Trophoblast cell (in vitro differentiated cells and primary cell): ENCODE data around the gene GLTP.
"Not testable (repeated sequence)": the region's sequence is repeated elsewhere in the genome, so short reads cannot be mapped to it uniquely, and the experiment has no call there.

ENCODE experiments used
- DNase-seq, 2 donors: peaks; one replicate each; pipeline ENCODE4 v3.0.0-alpha.2; 2016
- H2AFZ ChIP-seq: 2 replicates; pipeline ENCODE4 v1.6.1; 2013; ENCODE audit warnings: low read length, moderate library complexity, mild to moderate bottlenecking; ENCODE audit not compliant: insufficient read depth, poor library complexity
- H2AK5ac ChIP-seq: 2 replicates; pipeline ENCODE4 v1.6.1; 2013; ENCODE audit warnings: mild to moderate bottlenecking, low read length
- H2BK120ac ChIP-seq: 2 replicates; pipeline ENCODE4 v1.6.1; 2013; ENCODE audit warnings: low read length, mild to moderate bottlenecking, moderate library complexity; ENCODE audit not compliant: insufficient read depth, poor library complexity
- H2BK12ac ChIP-seq: 2 replicates; pipeline ENCODE4 v1.6.1; 2013; ENCODE audit warnings: mild to moderate bottlenecking, low read length, moderate library complexity
- H2BK5ac ChIP-seq: 2 replicates; pipeline ENCODE4 v1.6.1; 2013; ENCODE audit warnings: low read length, low read depth, moderate library complexity, mild to moderate bottlenecking; ENCODE audit not compliant: poor library complexity
- H3K14ac ChIP-seq: 2 replicates; pipeline ENCODE4 v1.6.1; 2013; ENCODE audit warnings: mild to moderate bottlenecking, low read length
- H3K18ac ChIP-seq: 2 replicates; pipeline ENCODE4 v1.6.1; 2013; ENCODE audit warnings: mild to moderate bottlenecking, low read length
- H3K23ac ChIP-seq: 2 replicates; pipeline ENCODE4 v1.6.1; 2013; ENCODE audit warnings: low read length
- H3K27ac ChIP-seq: 2 replicates; pipeline ENCODE4 v1.5.1; 2013; ENCODE audit warnings: low read depth, mild to moderate bottlenecking, inconsistent platforms, low read length, moderate library complexity
- H3K27me3 ChIP-seq: 2 replicates; pipeline ENCODE4 v1.6.1; 2013; ENCODE audit warnings: inconsistent platforms, mild to moderate bottlenecking, low read length, moderate library complexity; ENCODE audit not compliant: insufficient read depth
- H3K36me3 ChIP-seq, 2 experiments: 1 replicate in 1 of 2; 2 replicates in 1 of 2; pipeline ENCODE4 v1.6.1; 2013; ENCODE audit warnings: low read length in 2 of 2, mild to moderate bottlenecking in 2 of 2, moderate library complexity in 1 of 2; ENCODE audit not compliant: insufficient read depth in 2 of 2, control insufficient read depth in 1 of 2
- H3K4ac ChIP-seq: 2 replicates; pipeline ENCODE4 v1.6.1; 2013; ENCODE audit warnings: low read depth, mild to moderate bottlenecking, low read length, moderate library complexity
- H3K4me1 ChIP-seq, 2 experiments: 1 replicate in 1 of 2; 2 replicates in 1 of 2; pipeline ENCODE4 v1.6.1; 2013; ENCODE audit warnings: low read length in 2 of 2, mild to moderate bottlenecking in 2 of 2, moderate library complexity in 1 of 2; ENCODE audit not compliant: insufficient read depth in 2 of 2, control insufficient read depth in 1 of 2
- H3K4me2 ChIP-seq: 2 replicates; pipeline ENCODE4 v1.6.1; 2013; ENCODE audit warnings: inconsistent platforms, mild to moderate bottlenecking, low read length, moderate library complexity
- H3K4me3 ChIP-seq: 2 replicates; pipeline ENCODE4 v1.5.1; 2013; ENCODE audit warnings: mild to moderate bottlenecking, low read depth, low read length, inconsistent platforms
- H3K79me1 ChIP-seq: one replicate; pipeline ENCODE4 v1.6.1; 2013; ENCODE audit warnings: low read length
- H3K79me2 ChIP-seq: 2 replicates; pipeline ENCODE4 v1.6.1; 2013; ENCODE audit warnings: low read length, mild to moderate bottlenecking; ENCODE audit not compliant: control insufficient read depth, insufficient read depth, poor library complexity
- H3K9ac ChIP-seq: 2 replicates; pipeline ENCODE4 v1.6.1; 2013; ENCODE audit warnings: mild to moderate bottlenecking, low read length
- H3K9me3 ChIP-seq: 2 replicates; pipeline ENCODE4 v1.6.1; 2013; ENCODE audit warnings: low read depth, mild to moderate bottlenecking, control low read depth, inconsistent platforms, low read length; ENCODE audit not compliant: insufficient read depth
- H4K12ac ChIP-seq: 2 replicates; pipeline ENCODE4 v1.6.1; 2013; ENCODE audit warnings: low read depth, mild to moderate bottlenecking, low read length, moderate library complexity
- H4K8ac ChIP-seq: 2 replicates; pipeline ENCODE4 v1.6.1; 2013; ENCODE audit warnings: low read depth, mild to moderate bottlenecking, low read length, moderate library complexity
- H4K91ac ChIP-seq: one replicate; pipeline ENCODE4 v1.6.1; 2013; ENCODE audit warnings: low read depth, mild to moderate bottlenecking, low read length, moderate library complexity
- WGBS: extraction: QIAGEN DNeasy Blood & Tissue Kit; methylation state at CpG from one replicate; pipeline ENCODE4 v1.1.7; 2013; ENCODE audit warnings: missing lambda C conversion rate; ENCODE audit not compliant: insufficient read length, insufficient coverage; ENCODE audit errors: extremely low coverage; 5-methylcytosine and 5-hydroxymethylcytosine counted together

Gene GLTP

GRCh38 chr12:109900752-109901580, 20.6 kb upstream of the GLTP start:
- DNase-seq: no peak
- Histone ChIP-seq H3K79me2 (peaks cover 5% of the 10 kb centered on the region), H4K91ac (no peak overlapping the region), H3K27ac (no peak overlapping the region), H3K36me3 (peaks cover 18 to 21% of the 10 kb centered on the region in 2 experiments), H3K9ac (peak overlapping the region; percentile 37), H2AK5ac (no peak overlapping the region), H3K18ac (no peak overlapping the region), H3K4me2 (peak overlapping the region; percentile 94), H2BK5ac (no peak overlapping the region), H2BK120ac (no peak overlapping the region), H3K23ac (no peak overlapping the region), H4K12ac (no peak overlapping the region), H3K27me3 (no peaks in the 10 kb centered on the region), H3K14ac (peak overlapping the region; percentile 9), H3K4ac (no peak overlapping the region), H4K8ac (peak overlapping the region; percentile 78), H3K9me3 (no peaks in the 10 kb centered on the region), H2BK12ac (no peak overlapping the region), H3K79me1 (peaks cover 5% of the 10 kb centered on the region), H2AFZ (peak overlapping the region; percentile 55), H3K4me3 (peak overlapping the region; percentile 75), H3K4me1 (peaks cover 2 to 5% of the 10 kb centered on the region in 2 experiments)
- no CpG with 5 or more reads among the region's 16 CpGs for whole genome bisulfite sequencing

GRCh38 chr12:109899783-109900751, 19.7 kb upstream of the GLTP start, which contains the start of gene TCHP:
TCHP (plus strand) TSS chr12:109900274; CDS start chr12:109903027, 2,753 bp downstream.
- H3K23ac ChIP-seq: no peak within 1 kb of the TSS
- no peak within 1 kb of the TSS for H2BK5ac ChIP-seq
- no peak within 1 kb of the TSS for H2BK12ac ChIP-seq
- peak within 1 kb of the TSS; percentile 31 for H4K12ac ChIP-seq
- peak within 1 kb of the TSS; percentile 94 for H3K4me2 ChIP-seq
- H3K9me3 ChIP-seq: no peaks in the 10 kb centered on the region
- peak within 1 kb of the TSS; percentile 55 for H2AFZ ChIP-seq
- H2BK120ac ChIP-seq: no peak within 1 kb of the TSS
- no peak within 1 kb of the TSS for H3K4ac ChIP-seq
- H3K18ac ChIP-seq: peak within 1 kb of the TSS; percentile 31
- WGBS: no CpG with 5 or more reads among the region's 69 CpGs
- peaks cover 2 to 5% of the 10 kb centered on the region in 2 experiments for H3K4me1 ChIP-seq
- H3K14ac ChIP-seq: peak within 1 kb of the TSS; percentile 45
- H3K79me1 ChIP-seq: peaks cover 5% of the 10 kb centered on the region
- H4K91ac ChIP-seq: peak within 1 kb of the TSS; percentile 28
- no peaks in the 10 kb centered on the region for H3K27me3 ChIP-seq
- H4K8ac ChIP-seq: peak within 1 kb of the TSS; percentile 78
- no peak within 1 kb of the TSS for H3K27ac ChIP-seq
- peaks cover 5% of the 10 kb centered on the region for H3K79me2 ChIP-seq
- peak; percentile 85 to 90 for DNase-seq
- peak within 1 kb of the TSS; percentile 75 for H3K4me3 ChIP-seq
- H3K9ac ChIP-seq: peak within 1 kb of the TSS; percentile 62
- no peak within 1 kb of the TSS for H2AK5ac ChIP-seq
- peaks cover 14 to 16% of the 10 kb centered on the region in 2 experiments for H3K36me3 ChIP-seq

GRCh38 chr12:109899345-109899744, 19.0 kb upstream of the GLTP start:
- H2BK5ac ChIP-seq, H3K4ac ChIP-seq: not testable (repeated sequence)
- no CpG with 5 or more reads among the region's 15 CpGs for WGBS

DNA sequence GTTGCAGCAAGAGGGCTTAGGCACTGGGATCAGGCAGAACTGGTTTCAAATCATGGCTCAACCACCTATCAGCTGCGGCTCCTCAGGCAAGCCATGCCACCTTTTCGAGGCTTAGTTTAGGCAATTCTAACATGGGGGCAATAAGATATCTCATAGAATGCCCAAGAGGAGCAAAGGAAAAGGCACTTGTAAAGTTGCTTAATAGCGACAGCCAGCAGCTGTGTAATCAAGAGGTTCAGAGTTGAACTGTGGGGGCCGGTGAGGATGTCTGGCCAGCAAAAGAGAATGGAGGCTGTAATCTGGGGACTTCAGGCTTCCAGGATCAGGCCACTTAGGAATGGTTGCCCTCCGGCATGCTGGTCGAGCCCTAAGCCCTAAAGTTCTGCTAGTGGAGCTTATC, 16.7 kb upstream of the GLTP start:
- H3K18ac ChIP-seq: no peak overlapping the region
- H3K27ac ChIP-seq: no peak overlapping the region
- H2BK120ac ChIP-seq: no peak overlapping the region
- no peak overlapping the region for H2BK5ac ChIP-seq
- H3K27me3 ChIP-seq: no peaks in the 10 kb centered on the region
- H3K9me3 ChIP-seq: no peaks in the 10 kb centered on the region
- peaks cover 5% of the 10 kb centered on the region for H3K79me1 ChIP-seq
- no CpG with 5 or more reads among the region's 6 CpGs for WGBS
- H2AFZ ChIP-seq: no peak overlapping the region
- peaks cover 5% of the 10 kb centered on the region for H3K79me2 ChIP-seq
- no peaks in the 10 kb centered on the region for H3K36me3 ChIP-seq
- H3K9ac ChIP-seq: peak overlapping the region; percentile 20
- no peak for DNase-seq
- peaks cover 2 to 5% of the 10 kb centered on the region in 2 experiments for H3K4me1 ChIP-seq
- H3K14ac ChIP-seq: no peak overlapping the region
- no peak overlapping the region for H4K12ac ChIP-seq
- H3K4me3 ChIP-seq: no peak overlapping the region
- no peak overlapping the region for H2AK5ac ChIP-seq
- no peak overlapping the region for H4K91ac ChIP-seq
- H2BK12ac ChIP-seq: no peak overlapping the region
- H3K4ac ChIP-seq: no peak overlapping the region
- H3K23ac ChIP-seq: no peak overlapping the region
- H4K8ac ChIP-seq: no peak overlapping the region
- H3K4me2 ChIP-seq: no peak overlapping the region

More at GRCh38 chr12:109899345-109899744, 19.0 kb upstream of the GLTP start:
- not testable (repeated sequence) for H3K23ac ChIP-seq, H3K4me1 ChIP-seq, H3K27ac ChIP-seq, H4K8ac ChIP-seq, H3K14ac ChIP-seq, H3K4me2 ChIP-seq, H3K79me1 ChIP-seq, H2AK5ac ChIP-seq, H3K9me3 ChIP-seq, H2AFZ ChIP-seq, H3K9ac ChIP-seq, H2BK12ac ChIP-seq, DNase-seq, H2BK120ac ChIP-seq, H4K91ac ChIP-seq, H3K4me3 ChIP-seq, H3K27me3 ChIP-seq, H3K18ac ChIP-seq, H4K12ac ChIP-seq, H3K79me2 ChIP-seq
- peaks cover 9 to 11% of the 10 kb centered on the region in 2 experiments for H3K36me3 ChIP-seq
